Renal pelvis (tissue), 4 donors: ENCODE measurements around the gene SMARCD3. TPM values are rescaled to one million over a fixed set of nuclear protein-coding genes. Genes with fewer than 3 reads are reported as not detected.

ENCODE experiments used
- DNase-seq: peaks from one replicate; pipeline ENCODE4 v3.0.0-alpha.2; 2013
- polyA plus RNA-seq, 3 donors: library from polyadenylated mRNA; unstranded; fragments of 120-200 nt; gene quantifications; one replicate each; pipeline ENCODE4 v1.2.1, GENCODE V29; 2013; ENCODE audit not compliant: insufficient read length in 3 of 3

The SMARCD3 gene
- polyA plus RNA-seq, 3 donors, result 76.0 to 80.1 (median 77.1) TPM

- no peak for DNase-seq
Observed at GRCh38 chr7:151213826-151214225, 34.7 kb downstream of the SMARCD3 start.

DNA sequence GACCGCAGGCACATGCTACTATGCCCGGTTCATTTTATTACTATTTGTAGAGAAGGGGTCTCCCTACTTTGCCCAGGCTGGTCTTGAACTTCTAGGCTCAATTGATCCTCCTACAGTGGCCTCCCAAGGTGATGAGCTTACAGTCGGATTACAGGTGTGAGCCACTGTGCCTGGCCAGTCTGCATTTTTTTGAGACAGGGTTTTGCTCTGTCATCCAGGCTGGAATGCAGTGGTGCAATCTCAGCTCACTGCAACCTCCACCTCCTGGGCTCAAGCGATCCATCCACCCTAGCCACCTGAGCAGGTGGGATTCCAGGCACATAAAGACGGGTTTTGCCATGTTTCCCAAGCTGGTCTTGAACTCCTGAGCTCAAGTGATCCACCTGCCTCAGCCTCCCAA lies 35.9 kb downstream of the SMARCD3 start:
- DNase-seq, result no peak

DNA sequence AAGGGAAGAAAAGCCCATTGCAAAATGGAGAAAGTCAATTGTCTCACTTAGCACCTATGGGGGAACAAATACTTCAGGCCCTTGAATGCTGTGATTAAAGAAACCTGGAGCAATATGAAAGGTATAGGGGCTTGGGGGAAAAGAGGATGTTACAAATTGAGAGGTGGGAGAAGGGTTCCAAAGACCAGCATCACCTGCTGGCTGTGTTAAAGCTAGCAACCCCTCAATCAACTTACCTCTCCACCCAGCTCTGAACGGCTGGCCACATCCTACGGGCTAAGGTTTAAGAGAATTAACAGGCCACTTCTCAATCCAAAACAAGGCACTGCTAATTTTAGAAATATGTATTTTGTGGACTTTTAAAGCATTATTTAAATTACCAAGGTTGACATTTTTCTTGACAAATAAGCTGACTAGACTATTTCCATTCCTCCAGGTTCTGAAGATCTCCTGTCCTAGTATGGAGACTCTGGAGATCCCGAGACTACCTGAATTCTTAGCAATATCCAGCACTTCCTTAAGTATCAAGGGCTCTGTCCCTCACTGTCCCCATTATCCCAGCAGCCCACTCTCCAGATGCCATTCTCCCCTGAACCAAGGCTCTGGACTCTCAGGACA lies 37.2 kb downstream of the SMARCD3 start:
- no peak for DNase-seq

DNA sequence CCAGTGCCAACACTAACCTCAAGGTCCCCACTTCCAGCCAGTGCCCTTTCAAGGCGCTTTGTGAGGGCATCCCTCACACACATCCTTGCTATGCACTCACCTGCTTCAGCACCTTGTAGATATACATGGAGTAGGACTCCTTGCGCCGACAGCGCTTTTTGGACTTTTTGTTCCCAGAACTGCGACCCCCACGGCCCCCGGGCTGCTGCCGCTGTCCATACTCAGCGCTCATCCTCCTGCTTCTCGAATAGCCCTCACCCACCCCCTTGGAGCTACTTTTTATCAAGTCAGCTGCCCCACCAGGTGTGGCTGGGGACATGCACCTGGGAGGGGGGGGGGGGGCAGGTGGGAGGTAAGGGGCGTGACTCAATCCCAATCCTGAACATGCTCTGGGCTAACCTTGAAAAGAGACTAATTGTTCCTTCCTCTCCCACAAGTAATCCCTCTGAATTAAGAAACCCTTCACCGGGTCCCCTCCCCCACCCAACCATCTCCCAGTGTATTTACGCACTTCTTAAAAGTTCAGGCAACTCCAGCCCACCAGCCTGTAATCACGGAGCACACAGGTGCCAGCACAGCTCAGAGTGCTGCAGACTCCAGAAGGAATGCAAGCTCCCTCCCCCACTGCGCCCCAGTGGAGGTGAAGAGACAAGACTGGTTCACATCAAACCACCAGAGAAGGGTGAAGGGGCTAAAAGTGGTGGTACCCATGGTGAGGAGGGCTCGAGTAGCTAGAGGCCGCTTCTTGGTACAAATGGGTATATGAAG lies 38.2 kb downstream of the SMARCD3 start, which contains the start of gene H2BK1:
H2BK1 (minus strand) TSS at position 402 of the 768 bp plus-strand sequence; CDS start at position 232, 170 bp downstream.
- no peak for DNase-seq

DNA sequence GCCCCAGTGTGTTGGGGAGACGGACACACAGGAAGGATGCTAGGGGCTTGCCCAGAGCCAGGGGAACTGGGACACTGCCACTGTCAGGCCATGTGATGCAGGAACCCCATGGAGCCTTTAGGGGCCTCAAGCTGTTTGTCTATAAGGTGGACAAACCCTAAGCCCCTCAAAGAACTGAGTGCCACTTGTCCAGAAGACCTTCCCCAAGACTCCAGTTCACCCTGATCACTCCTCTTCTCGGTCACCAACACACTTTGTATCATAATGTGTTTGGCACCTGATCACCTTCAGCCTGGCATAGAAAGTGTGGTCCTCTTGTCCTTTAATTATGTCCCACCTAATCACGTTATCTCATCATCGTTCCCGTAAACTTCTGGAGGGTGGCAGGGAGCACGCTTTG lies 38.9 kb downstream of the SMARCD3 start:
- DNase-seq, result no peak

DNA sequence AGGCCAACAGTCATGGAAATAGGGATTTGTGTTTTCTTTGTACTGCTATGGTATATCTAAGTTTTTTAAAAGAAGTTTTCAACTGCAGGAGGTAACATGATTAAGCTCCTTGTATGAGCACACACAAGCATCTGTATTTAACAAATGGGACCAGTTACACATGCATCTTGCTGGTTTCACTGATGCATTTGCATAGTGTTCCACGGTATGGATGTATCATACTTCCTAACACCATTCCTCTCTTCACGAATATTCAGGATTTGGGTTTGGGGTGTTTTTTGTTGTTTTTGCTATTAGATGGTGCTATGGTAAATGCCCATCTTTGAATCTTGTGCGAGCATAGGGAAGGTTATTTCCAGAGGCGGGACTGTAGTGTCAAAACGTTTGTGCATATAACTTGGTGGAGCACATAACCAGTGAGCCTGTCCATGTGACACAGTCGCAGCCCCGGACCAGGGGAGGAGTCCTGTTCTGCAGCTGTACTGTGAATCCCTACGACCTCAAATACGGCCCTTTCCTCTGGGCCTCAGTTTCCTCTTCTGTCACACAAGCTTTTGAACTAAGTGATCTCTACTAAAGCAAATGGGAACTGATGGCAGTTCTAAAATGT lies 40.1 kb downstream of the SMARCD3 start:
- no peak for DNase-seq

DNA sequence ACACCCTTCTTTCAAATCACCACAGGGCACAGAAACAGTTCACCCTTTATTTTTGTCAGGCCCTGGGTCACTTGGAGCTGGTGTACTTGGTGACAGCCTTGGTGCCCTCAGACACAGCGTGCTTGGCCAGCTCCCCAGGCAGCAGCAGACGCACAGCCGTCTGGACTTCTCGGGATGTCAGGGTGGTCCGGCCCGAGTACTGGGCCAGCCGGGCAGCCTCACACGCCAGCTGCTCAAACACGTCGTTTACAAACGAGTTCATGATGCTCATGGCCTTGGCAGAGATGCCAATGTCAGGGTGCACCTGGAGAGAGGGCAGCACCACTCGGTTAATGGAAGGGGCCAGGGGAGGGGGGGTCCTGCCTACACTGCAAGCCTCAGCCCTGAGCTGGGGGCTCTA lies 40.7 kb downstream of the SMARCD3 start:
- no peak for DNase-seq

- DNase-seq, result no peak
Observed at GRCh38 chr7:151207315-151207714, 41.2 kb downstream of the SMARCD3 start.

DNA sequence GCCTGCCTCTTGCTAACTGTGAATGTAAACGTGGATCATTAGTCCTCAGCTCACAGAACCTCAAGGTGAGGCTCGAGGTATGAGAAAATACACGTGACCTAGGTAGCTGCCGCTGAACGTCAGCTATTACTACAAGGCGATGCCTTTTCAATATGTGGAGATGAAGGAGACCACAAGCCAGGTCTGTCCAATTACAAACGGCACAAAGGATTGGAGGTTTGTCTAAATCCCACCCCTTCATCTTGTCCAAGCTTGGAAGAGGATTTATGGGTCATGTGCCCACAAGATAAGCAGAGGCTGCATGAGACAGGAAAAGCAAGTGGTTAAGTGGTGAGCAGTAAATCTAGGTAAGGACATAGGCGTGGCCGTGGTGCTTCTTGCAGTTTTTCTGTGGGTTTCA lies 41.6 kb downstream of the SMARCD3 start:
- DNase-seq, result no peak

GRCh38 chr7:151205730-151206129 lies 42.8 kb downstream of the SMARCD3 start:
- DNase-seq, result no peak

DNA sequence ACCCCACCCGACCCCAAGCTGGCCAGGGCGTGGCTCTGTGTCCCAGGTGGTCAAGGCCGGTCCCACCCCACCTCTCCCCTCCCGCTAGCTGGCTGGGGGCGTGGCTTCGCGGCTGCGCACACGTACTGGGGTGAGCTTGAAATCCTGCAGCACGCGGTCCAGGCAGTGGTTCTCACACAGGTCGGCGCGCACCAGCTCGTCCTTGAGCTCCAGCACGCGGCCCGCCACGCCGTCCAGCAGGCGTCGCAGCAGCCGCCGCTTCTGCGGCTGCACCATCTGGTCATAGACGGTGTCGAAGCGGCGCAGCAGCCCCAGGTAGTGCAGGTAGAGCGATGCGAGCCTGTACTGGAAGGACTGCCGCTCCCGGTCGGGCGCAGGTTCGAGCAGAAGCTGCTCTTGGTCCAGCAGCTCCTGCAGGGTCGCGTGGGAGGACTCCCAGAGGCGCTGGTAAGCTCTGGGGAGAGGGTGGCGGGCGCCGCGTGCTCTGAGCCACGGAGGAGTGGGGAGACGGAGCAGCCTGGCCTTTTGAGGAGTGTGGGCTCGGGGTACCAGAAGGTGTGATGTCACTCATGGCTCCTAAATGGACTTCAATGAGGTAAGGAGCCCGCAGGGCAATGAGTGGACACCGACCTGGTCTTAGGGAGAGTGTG lies 44.0 kb downstream of the SMARCD3 start:
- DNase-seq, result no peak

- DNase-seq, result no peak
Observed at GRCh38 chr7:151202836-151203235, 45.7 kb downstream of the SMARCD3 start.

GRCh38 chr7:151201751-151202150 lies 46.7 kb downstream of the SMARCD3 start:
- DNase-seq, result no peak

DNA sequence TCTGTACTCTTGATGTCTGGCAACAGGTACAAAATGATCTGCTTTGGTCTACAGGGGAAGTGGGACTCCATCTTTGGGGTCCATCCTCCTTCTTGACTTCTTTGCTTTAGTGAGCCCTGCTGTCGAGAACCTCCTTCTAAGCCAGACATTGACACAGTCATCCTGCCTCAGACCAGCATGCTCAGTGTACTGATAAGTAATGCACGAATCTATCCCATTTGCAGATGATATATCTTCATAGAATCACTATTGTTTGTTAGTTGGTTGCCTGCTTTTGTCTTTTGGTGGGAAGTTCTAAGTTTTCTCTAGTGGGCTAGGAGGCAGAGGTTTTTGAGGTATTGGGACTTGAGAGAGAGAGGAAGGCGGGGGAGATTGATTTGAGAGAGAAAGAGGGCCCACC lies 47.1 kb downstream of the SMARCD3 start:
- DNase-seq, result no peak

GRCh38 chr7:151198945-151199848 lies 49.3 kb downstream of the SMARCD3 start:
- DNase-seq, result peak; percentile 44

DNA sequence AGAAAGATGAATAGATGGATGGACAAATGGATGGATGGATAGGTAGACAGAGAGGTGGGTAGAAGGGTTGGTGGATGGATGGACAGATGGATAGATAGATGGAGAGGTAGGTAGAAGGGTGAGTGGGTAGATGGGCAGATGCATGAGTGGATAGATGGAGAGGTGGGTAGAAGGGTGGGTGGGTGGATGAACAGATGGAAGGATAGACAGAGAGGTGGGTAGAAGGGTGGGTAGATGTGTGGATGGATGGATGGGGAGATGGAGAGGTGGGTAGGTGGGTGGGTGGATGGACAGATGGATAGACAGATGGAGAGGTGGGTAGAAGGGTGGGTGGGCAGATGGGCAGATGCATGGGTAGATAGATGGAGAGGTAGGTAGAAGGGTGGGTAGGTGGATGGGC lies 50.6 kb downstream of the SMARCD3 start:
- DNase-seq, result no peak

DNA sequence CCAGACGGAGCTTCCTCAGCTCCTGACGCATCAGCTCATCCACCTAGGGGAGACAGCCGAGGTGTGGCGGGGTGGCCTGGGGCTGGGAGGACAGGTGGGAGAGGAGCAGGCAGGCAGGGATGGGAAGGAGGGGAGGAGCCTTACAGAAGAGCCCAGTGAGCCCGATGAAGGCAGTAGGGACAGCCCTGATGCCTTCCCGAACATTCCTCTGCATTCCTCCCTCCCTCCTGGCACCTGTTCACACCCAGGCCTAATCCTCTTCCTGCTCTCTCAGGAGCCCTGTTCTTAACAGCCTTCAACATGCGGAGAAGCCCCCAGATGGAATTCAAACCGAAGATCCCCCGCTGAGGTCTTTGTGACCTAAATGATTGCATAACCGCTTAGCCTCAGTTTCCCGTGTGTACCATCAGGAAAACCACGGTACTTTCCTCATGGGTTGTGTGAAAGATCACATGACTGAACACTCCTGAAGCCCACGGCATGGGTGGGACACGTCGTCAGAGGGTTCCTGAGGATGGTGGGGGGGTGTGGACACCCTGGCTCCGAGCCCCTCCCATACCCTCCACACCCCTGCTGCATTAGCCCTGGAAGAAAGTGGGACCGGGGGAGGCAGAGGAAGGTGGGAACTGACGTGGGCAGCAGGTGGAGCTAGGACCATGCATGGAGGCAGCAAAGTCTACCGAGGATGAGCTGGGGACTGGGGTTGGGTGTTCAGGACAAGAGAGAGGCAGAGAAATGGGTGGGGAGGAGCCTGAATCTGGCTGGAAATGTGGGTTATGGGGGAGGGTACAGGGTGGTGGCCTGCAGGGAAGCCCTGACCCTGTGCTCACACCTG lies 52.7 kb downstream of the SMARCD3 start:
- no peak for DNase-seq

DNA sequence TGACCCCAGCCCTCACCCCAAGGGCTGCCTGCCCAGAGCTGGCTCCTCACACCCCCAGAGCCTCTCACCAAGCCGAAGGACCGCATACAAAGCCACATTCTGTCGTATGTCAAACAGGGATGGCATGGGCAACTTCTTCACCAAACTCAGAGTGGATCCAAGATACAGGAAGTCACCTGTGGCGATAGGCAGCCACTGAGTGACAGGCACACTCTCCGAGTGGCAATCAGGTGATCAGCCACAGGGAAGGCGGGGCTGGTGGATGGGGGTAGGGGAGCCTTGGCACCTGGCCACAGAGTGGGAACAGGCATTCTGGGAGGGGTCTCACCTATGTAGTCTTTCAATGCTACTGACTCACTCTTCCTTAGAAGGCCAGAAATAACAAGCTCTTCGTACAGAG lies 54.3 kb downstream of the SMARCD3 start:
- DNase-seq, result no peak

- DNase-seq, result no peak
Observed at GRCh38 chr7:151193203-151193978, 55.1 kb downstream of the SMARCD3 start.
